GM19239 (cell line): ENCODE data around the gene YOD1.

Experiments used
- DNase-seq: peaks from one replicate; pipeline ENCODE4 v3.0.0; 2011; ENCODE audit warnings: low spot score; ENCODE audit not compliant: insufficient read length
- FAIRE-seq: peaks from 2 replicates; lab custom pipeline; 2011; peaks lifted over from hg19 to GRCh38; lab: Jason Lieb, UNC

Gene YOD1

DNA sequence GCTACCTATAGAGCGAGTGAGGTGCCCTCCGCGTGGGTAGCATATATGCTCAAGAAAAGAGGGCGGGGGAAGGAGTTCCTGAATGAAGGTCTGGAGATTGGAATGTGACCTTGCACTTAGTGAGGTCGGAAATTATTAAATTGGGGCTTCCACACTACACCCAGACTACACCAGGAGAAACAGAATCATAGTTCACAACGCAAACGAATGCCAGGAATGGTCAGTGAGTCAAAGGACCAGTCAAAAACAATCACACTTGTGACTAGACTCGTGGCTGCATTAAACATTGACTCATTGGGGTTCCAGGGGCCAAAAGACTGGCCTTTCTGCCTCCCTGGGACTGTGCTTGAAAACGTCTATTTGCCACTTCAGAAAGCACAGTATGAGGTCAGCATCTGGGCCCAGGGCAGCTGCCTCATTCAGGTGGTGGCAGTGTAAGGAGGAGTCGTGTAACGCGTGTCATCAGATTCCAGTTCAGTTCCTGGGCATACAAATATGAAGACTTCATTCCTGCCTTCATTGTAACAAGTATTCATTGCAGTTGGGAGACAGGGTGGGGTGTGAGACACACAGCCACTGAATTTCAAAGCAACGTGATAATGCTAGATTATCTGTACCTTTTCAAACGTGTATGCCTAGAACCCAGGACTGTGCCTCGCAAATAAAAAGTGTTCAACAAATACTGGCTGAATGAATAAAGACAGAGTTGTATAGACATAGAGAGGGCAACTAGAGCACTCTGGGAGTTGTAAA, at the start of gene YOD1:
YOD1 (minus strand) TSS at position 18 of the 753 bp plus-strand sequence. CDS start 178 bp downstream, outside the sequence.
- FAIRE-seq (peak; percentile 39), DNase-seq (no peak)

- FAIRE-seq = peak; percentile 68
- DNase-seq = no peak
Measured at GRCh38 chr1:207097871-207098324, 46.9 kb upstream of the YOD1 start.

DNA sequence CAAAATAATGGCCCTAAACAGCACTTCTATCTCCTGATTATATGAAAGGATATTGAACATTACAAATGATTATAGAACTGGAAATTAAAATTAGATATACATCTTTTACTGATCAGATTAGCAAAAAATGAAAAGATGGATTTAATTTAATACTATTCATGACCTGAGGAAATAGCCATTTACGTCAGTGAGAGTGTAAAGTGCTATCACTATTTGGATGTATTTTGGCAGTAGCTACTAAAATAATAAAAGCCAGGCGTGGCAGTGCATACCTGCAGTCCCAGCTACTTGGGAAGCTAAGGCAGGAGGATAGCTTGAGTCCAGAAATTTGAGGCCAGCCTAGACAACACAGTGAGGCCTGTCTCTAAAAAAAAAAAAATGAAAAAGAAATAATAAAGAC, 42.9 kb upstream of the YOD1 start:
- FAIRE-seq = no peak
- DNase-seq = no peak

GRCh38 chr1:207091200-207091908, 40.3 kb upstream of the YOD1 start:
- DNase-seq (no peak), FAIRE-seq (peak; percentile 55)

GRCh38 chr1:207089627-207090355, 38.8 kb upstream of the YOD1 start:
- DNase-seq = no peak
- no peak for FAIRE-seq

DNA sequence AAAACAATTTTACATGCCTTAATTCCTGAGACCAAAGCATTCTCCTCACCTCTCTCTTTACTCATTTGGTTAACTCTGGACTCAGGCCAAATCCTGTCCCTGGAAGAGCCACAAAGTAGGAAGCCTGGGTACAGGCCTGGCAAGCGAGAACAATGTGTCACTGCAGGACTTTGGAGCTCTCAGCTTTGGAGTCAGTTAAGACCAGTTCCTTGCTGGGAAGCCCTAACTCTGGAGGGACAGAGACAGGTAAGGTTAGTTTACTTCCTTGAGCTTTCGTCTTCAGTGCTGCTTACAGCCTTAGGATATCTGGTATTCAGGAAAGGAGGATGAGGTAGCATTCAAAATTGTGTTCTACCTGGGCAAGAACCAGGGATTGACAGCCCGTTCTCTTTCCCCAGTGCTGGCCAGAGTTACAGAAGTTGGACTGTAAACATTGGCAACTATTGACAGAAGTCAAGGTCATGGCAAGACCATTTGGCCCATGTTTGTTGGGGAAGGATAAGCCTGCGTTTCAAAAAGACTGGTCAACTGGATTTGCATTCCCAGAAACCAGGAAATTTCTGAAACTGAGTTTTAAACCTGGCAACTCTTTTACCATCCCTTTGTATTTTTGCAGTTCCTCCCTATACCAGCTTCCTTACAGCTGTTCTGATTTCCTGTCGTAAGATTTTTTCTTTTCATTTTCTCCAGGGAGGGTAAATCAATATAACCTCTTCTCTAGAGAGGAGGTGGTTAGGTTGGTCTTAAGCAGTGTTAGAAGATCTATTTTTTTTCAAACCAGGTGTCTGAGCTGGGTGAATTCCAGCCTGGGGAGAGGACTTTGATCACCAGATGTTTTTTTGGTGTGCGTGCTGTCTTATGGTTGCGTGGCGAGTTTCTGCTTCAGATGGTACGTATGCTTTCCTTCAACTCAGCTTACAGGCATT, 38.0 kb upstream of the YOD1 start, which contains the start of gene C4BPB:
C4BPB (plus strand) TSS at position 160 of the 926 bp plus-strand sequence; CDS start at position 832, 672 bp downstream.
- FAIRE-seq = peak; percentile 66

GRCh38 chr1:207088161-207088560, 37.2 kb upstream of the YOD1 start:
- no peak for FAIRE-seq
- no peak for DNase-seq

More for the DNA sequence above, 38.0 kb upstream of the YOD1 start, which contains the start of gene C4BPB:
- no peak for DNase-seq

DNA sequence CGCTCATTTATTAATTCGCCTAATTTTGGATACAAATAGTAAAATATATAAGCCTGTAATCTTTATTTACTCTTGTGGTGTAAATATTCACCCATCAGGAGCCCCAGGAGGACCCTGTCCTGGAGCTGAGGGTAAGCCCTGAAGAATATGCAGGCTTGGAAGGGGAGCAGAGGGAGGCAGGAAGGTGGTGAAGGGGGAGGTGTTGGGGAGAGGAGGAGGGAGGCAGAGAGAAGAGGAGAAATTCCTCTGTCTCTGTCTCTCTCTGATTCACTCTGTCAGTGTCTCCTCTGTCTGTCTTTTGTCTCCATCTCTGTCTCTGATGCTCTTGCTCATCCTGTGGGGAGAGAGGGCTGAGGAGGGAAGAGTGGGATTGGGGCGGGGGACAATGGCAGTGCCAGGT, 34.9 kb upstream of the YOD1 start:
- FAIRE-seq (no peak), DNase-seq (no peak)

GRCh38 chr1:207084701-207085180, 33.7 kb upstream of the YOD1 start:
- peak; percentile 96 for FAIRE-seq
- peak; percentile 46 for DNase-seq

DNA sequence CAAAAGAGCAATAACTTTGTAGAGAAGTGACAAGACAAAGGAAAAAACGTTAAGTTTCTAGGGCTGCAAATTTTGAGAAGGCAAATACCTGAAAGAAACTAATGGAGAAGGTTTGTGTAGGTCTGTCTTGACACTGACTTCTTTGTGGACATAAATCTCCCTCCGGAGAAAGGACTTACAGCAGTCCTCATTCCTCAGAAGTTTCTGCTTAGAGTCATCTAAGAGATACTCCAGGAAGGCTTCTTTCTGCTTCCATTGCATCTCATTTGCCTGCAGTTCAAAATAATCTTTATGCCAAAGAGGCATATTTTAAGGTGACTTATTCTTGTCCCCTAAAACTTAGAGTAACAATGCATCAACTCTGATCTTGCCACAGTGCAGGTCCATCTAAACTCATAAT, 33.2 kb upstream of the YOD1 start:
- no peak for DNase-seq
- no peak for FAIRE-seq

- FAIRE-seq (no peak), DNase-seq (no peak)
Measured at GRCh38 chr1:207081806-207082205, 30.8 kb upstream of the YOD1 start.

DNA sequence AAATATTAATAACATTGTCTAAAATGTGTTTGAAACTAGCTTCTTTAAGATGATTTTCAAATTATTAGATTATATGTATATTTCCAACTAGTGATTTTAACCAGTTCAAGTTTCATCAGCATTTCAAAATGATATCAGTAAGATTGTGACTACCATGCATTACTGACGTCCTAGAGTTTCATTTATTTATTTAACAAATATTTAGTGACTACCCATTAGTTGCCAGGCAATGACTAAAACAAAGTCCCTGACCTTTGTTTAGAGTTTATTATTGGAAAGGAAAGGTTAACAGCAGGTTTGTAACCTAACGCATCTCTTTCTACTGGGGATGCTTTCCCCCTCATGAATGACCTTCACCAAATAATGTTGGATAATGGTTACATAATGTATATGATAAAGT, 30.1 kb upstream of the YOD1 start:
- DNase-seq (no peak), FAIRE-seq (no peak)

DNA sequence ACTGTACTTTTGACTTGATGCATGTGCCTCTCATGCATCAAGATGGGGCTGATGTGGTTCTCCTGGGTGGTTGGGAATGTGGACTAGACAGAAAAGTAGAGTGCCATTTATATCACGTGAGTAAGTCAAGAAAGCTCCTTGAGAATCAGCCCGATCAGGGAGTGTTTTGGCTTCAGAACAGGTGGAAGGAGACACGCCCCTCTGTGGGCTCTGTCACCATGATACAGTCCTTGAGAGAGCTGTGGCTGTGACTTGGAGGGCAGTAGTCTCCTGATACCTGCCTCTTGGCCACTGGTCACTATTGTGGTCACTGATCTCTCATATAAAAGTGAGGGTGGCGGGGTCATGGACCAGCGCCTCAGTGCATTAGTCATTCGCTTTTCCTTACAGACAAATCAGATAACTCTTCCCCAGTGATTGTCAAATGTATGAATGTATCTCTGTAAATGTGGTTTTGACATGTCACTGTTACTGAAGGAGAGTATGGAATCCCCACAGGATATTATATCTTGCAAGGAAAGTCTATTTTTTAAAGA, 28.8 kb upstream of the YOD1 start:
- FAIRE-seq (no peak), DNase-seq (no peak)

GRCh38 chr1:207078578-207079132, 27.6 kb upstream of the YOD1 start:
- FAIRE-seq (no peak), DNase-seq (no peak)

DNA sequence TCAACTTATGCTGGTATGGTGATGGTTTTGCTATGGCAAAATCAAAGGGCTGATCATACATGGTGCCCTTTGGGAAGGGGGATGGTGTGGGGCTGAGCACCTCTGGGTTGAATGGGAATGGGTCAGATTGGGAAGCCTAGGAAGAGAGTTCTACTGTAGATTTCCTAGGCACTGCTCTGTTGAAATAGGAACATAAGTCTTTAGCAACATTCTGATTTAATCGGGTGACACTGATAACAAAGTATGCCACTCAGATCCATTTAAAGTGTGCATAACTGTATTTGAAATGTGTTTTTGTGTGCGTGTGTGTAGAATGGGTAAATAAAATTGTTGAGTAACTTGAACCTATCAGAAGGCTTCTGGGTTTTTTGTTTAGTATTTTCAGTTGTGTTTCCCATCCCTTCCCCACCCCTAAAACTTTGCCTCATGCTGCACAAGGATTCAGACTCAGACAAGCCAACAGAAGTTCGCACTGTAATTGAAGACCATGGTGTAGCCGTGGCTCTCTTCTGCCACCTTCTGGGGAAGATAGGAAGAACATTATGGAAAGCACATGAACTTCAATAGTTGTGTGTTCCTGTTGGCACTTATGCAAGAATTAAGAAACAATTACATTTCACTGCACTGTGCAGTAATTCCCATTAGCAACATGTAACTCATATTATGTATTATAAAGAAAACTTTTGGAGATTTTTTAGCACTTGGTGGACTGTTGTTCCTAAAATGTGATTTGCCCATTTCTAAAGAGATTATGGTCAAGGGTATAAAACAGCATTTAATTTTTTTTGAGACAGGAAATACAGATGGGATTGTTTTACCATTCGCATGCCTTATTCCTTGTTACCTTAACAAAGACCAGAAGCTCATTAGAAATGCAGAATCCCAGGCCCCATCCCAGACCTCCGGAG, 26.7 kb upstream of the YOD1 start:
- DNase-seq (peak; percentile 46), FAIRE-seq (peak; percentile 91)

GRCh38 chr1:207077012-207077411, 26.0 kb upstream of the YOD1 start:
- DNase-seq (no peak), FAIRE-seq (no peak)

GRCh38 chr1:207076181-207076955, 25.4 kb upstream of the YOD1 start:
- no peak for FAIRE-seq
- DNase-seq = no peak
